HG03097 (cell line): Measurements from ENCODE around the gene BGLAP.
A peak's percentile ranks its signal among the peaks of the same experiment; 100 is the strongest.

Source experiments
- ATAC-seq: cut with Tn5 transposase; IDR thresholded peaks from one replicate; pipeline ENCODE4 v1.9.1; 2021; ENCODE audit not compliant: unreplicated experiment, low FRiP score

The BGLAP gene

DNA sequence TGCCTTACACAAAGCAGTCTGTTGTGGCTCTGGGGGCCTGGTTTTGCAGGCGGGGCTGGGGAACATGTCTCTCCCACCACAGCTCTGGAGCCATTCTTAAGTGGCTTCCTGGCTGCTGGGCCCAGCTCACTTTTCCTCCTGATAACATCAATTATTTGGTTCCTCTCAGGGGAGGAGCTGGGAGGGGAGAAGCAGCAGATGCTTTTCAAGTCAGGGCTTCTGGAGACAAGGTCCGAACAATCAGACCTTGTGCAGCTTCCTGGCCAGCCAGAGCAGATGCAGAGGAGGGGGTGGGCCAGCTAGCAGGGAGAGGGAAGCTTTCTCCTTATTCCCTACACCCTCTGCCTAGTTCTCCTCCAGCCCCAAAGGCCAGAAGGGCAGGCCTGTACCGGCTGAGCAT lies 9.5 kb downstream of the BGLAP start:
- ATAC-seq: no peak

DNA sequence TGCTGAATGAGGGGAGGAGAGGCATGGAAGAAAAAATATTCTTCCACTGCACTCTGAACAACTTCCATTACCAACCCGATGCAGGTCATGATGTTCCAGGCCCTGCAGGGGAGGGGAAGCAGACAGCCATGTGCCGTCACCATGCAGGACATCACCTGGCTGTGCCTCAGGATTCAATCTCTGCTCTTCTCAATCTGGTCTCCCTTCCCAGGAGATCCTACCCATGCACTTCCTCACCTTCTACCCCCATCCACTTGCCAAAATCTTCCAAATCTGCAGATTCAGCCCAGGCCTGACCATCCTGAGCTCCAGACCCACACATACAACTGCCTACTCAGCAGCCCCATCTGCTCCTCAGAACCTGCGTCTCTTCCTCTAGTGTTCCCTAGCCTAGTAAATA lies 11.7 kb downstream of the BGLAP start:
- ATAC-seq: no peak

DNA sequence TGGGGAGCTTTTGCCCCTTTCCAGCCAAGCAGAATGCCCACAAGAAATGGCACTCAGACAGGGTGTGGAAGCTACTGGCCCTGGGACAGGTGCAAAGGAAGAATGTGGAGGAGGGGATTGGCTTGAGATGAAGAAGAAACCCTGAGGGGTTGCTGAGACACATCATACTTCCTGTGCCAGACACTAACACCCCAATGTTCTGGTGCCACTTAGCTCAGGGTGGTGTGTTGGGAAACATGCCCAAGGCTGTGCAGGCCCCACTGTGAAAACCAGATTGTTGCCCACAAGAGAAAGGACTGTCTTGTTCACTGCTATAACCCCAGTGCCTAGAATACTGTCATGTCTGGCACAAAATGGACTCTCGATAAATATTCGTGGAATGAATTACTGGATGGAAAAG lies 15.7 kb downstream of the BGLAP start:
- no peak for ATAC-seq

DNA sequence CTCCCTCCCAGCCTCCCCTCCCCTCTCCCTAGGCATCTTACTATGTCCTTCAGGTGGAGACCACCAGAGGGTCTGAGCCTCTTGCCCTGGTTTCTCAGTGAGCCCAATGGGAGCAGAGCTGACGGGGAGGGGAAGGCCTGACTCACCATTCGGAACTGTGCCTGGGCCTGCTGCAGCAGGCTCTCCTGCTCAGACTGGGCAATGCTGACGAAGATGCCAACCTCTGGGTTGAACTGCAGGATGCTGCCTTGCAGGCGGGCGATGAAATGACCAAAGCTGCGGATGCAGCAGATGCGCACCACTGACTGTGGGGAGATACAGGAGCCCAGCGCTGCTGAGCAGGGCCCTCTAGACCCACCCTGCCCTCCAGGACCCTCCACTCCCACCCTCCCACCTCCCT lies 16.9 kb downstream of the BGLAP start:
- no peak for ATAC-seq

DNA sequence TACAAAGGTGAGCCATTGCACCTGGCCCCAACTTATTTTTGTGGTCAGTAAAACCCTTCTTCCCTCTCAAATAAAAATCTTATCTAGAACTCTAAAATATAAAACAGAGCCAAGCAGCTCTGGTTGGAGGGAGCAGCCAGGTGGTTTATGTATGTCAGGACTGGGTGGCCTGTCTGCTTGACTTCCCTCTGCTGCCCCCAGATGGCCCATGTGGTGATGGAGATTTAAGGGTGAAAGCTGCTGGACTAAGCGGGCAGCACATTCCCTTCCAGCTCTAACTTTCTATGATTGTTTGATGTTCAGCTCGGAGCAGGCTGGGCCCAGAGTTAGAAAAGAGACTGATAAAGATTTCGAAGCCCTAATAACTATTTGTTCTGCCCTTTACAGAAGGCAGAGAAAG lies 17.8 kb downstream of the BGLAP start:
- no peak for ATAC-seq

DNA sequence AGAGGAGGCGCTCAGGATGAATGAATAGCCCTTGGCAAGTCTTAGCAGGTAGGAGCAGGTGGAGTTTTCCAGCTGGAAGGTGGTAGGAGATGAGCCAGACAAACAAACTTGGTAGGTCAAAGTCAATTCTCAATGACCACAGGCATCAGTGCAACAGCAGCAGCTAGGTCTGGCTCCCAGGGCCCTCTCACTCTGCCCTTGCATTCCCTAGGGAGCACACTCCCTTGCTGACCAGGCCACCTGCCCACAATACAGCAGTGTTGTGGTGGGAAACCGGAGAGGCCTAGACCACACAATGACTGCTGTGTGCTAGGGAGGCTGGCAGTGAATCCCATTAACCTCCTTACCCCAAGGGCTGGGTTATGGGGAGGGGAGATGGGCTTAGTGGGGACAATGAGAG lies 18.9 kb downstream of the BGLAP start:
- no peak for ATAC-seq

DNA sequence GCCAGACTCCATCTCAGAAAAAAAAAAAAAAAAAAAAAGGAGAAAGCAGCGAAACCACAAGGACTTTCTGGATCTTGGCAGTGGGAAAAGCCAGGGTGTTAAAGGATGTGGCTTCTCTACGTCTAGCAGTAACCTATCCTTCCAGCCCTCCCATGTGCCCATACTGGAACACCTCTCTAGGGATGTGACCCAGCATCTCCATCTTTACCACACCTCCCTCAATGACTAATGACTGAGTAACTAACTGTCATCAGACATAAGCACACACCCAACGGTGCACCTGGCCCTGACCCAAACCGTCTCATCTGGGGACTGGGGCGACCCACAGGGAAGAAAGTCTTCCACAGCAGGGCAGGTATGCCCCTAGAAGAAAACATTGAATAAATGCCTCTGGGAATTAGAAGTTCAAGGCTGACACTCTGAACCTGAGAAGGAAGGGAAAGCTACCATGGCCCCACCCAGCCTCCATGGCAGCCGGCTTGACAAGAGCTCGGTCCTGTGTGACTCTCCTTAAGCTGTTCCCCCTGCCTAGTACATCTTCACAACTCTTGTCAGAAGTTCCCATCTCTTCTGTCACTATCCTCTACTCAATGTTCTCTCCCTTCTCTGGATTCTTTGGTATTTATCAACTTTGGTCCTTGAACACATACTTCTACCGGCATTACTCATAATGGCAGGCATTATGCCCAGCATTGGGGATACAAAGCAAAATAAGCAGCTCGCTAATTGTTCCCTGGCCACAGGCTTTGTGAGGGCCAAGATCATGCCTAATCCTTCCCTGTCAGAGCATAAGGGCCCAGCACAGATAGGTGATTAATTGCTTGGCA lies 20.7 kb downstream of the BGLAP start:
- no peak for ATAC-seq

DNA sequence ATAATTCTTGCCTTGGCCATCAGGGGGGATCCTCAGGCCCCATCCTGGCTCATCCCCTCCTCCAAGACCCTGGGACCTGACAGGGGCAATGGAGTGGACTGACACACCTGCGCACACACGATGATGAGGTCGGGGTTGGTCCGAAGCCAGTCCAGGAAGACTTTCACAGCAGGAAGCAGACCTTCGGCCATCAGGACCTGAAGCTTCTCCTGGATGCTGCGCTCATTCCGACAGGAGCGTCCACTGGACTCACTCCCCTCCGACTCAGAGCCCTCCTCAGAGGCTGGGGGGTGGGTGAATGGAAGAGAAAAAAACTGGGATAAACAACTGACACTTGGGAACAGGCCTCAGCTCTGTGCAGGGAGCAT lies 21.3 kb downstream of the BGLAP start:
- ATAC-seq: no peak

DNA sequence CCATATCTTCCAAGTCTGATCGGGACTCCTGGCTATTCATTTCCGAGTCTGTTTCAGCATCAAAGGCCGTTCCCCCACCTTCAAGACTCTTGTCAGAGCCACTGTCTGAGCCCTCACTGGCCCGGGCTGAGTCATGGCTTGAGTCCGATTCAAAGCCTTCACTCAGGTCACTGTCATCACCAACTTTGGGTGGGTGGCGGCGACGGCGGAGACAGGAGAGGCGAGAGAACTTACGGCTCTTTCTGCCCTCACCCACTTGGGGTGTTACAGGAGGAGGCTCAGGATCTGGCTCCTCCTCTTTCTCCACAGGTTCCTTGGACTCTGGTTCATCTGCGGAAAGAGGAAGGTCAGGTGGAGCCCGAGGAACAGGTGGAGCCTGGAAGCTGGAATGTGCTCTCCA lies 24.1 kb downstream of the BGLAP start:
- ATAC-seq: no peak

DNA sequence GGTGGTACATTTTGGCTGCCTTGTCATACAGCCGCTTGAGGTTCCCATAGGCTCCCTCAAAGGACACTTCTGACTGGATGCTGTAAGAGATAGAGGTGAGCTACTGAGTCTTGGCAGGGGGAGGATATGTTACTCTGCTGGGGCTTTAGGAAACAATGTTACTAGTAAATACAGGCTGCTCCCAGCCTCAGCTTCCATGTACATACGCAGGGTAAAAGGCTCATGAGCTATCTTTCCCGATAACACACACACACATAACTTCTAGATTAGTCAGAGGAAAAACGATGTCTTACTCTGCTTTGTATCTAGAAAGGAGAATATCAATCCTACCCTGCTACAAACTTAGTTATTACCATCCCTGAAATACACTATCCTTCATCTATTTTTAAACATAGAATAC lies 26.4 kb downstream of the BGLAP start:
- no peak for ATAC-seq

DNA sequence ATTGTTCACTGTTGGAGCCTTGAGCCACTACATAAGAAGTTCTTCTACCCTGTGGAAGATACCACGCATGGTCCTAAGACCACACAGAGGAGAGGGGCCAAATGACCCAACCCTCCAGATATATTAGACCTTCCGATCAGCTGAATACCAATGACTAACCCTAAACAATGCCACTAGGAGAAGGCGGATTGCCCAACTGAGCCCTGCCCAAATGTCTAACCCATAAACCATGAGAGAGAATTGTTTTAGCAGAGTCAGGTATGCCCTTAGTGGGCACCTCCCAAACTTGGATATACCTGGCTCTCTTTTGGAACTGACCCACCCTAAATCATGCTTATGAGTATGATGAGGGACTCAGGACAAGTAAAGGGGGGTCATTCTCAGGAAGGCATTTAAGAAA lies 28.3 kb downstream of the BGLAP start:
- ATAC-seq: no peak

DNA sequence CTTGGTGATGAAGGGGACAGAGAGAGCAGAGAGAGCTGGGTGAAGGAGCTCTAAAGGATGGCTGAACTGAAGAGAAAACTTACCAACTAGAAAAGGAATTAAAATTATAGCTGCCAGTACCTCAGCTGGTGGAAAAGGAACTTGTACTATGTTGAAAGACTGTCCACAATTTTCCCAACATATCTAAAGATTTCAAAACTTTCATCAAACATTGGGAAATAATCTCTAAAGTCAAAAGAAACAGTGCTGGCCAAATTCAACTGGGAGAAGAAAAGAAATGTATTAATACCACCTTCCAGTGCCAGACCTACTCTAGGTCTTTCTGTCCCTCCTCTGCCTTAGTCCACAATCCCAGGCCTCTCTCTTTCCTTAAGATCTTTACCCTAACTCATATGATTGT lies 34.5 kb downstream of the BGLAP start:
- ATAC-seq: no peak

DNA sequence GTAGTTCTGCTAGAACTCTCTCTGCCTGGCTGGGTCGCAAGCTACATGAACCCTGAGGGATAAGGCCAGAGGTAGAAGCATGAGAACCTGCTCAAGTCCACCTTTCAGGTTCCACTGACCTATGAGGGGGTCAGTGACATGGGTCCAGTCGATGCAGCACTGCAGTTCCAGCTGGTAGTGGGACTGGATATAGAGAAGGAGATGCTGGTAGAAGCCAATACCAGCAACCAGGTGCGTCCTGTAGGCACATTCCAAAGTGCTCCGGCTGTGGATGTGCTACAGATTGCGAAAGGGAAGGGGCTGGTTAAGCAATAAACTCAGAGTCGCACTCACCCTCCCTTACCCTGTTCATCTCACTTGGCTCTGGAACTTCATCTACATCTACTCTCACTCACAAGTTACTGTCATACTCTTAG lies 35.0 kb downstream of the BGLAP start:
- ATAC-seq: no peak

DNA sequence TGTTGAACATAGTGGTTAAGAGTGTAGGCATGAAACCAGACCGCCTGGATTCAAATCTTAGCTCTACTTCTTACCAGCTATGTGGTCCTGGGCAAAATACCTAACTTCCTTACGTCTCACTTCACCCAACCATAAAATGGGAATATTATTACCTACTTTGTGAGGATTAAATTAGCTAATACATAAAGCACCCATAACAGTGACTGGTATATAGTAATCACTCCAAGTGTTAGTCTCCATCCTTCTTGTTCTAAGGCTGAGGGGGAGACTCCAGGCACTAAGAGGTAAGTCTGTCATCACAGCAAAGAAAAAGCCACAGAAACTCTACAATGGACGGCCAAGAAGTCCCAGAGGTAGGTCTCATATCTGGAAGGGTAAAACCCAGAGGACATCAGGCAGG lies 37.9 kb downstream of the BGLAP start:
- ATAC-seq: no peak

DNA sequence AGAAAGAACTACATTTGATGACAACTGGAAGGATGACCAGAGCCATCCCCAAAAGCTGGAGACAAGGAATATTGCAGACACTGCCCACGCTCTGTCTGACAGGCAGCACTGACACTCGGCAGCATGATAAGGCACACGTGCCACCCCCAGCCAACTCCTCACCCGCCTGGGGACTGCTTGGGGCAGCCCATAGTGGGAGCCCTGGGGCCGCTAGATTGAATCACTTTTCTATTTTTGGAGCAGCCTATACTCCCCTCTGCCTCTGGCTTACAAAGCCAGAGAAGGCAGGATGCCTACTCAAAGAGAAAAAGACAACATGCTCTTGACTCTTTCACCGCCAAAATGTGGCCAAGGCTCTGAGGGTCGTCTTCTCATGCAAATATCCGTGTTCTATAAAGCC lies 39.3 kb downstream of the BGLAP start:
- no peak for ATAC-seq

DNA sequence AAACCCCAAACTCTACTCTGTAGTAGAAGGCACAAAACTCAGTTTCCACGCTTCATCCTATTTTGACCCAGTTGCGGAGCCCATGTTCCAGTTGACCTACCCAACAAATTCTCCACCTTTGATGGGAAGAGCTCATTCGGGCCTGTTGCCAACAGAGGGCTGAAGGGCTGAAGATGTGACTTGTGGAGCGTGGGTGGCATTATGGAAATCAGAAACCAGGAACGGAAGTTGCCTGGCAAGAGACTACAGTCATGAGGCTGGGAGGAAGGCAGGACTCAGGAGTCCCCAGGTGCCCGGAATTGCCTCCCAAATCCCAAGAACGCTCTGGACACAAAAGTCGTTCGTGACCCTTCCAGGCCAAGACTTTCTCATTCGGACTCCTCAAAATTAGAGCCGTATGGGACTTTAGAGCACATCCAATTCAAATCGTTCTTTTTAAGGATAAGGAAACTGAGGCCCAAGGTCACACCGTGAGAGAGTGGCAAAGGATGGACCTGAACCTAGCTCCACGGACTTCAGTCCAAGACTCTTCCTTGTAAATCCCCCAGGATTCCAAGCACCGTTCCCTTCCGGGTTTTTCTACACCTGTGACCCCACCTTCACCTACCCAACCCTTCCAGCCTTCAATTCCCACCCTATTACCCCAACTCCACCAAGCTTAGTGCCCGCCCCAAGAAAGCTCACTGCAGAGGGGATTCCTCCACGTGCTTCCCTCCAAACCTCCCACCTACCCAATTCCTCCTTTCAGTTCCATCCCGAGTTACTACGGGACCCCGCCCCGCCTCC lies 39.9 kb downstream of the BGLAP start:
- peak; percentile 6 for ATAC-seq

DNA sequence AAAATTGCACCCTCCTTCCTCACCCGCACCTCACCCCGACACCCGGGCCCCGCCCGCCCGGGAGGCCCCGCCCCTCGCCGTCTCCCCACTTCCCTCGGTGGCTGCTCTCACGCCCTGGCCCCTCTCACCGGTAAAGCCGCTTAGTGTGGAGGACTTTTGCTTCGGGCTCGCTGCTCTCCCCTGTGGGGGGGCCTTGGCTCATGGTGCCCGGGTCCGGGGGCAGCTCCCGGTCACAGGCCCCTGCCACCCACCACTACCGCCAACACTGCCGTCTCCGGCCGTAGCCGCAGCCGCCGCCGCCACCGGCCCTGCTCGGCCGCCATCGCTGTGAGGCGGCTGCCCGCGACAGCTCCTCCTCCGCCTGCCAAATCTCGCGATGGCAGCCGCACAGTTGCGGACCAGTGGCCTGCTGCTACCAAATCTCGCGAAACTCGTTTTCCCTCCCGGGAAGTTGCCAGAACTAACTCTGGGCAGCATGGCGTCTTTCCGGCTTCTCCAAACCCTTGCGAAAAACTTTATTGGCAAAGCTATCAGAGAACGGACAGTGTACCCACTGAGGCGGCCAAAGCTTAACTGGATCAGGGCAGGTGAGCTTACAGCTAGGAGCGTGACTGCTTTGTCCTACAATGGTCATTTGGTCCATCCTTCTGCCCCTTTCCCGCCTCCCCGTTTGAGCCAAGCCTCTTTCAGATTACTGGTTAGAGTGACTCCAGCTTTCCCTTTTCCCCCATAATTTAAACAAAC lies 40.7 kb downstream of the BGLAP start, which contains the start of gene SMG5:
Gene SMG5, minus strand, starts transcription at position 347 of the 744 bp plus-strand sequence. Its CDS starts 145 bp downstream, at position 202.
- ATAC-seq: peak; percentile 79

DNA sequence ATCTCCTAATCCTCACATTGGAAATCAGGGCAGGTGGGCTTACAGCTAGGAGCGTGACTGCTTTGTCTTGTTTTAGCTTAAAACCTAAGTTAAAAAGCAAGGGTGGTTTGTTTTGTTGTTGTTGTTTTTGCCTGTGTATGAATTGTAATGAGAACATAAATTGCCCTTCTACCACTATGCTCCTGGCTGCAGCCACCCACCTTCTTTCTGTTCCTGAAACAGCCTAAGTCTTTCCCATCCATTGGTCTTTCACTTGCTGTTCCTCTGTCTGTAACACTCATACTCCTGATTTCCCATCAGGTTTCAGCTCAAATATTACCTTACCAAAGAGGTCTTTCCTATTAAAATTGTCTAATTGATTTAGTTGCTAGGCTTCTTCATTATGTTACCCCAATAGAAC lies 41.5 kb downstream of the BGLAP start:
- no peak for ATAC-seq

DNA sequence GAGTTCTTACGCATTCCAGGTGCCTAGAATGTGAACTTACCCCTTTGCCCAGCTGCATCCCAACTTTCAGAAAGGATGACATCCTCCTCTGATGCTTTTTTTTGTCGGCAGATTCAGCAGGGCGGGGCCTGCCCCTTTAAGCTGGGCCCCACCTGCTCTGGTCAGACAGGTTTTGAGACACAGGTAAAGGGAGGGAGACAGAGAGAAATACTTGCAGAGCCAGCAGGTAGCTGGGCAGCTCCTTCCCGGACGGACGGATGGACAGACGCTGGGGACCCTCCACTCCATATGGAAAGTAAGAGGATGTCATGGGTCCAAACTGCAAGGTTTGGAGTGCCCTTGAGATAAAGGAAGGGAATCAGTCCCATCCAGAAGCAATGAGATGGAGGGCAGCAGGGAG lies 42.1 kb downstream of the BGLAP start, which contains the start of gene TMEM79:
Gene TMEM79, plus strand, starts transcription at position 214 of the 400 bp plus-strand sequence. CDS start 902 bp downstream, outside the sequence.
- ATAC-seq: no peak

DNA sequence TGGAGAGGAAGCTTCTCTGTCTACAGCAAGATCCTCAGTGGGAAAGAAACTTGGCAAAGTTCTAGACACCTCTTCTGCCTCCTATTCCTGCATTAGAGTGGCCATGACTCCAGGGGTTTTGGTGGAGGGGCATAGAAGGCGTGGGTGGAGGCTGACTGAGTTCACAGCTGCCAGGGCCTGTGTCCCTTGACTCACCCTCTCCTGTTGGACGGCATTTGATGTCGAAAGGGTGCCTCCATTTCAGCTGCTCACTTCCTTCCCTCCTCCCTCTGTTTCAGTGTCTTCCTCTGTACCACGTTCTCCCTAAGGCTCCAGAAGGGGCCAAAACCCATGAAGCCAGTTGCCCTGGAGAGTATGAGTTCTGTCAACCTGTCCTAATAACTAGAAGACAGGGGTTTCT lies 42.8 kb downstream of the BGLAP start:
- no peak for ATAC-seq

DNA sequence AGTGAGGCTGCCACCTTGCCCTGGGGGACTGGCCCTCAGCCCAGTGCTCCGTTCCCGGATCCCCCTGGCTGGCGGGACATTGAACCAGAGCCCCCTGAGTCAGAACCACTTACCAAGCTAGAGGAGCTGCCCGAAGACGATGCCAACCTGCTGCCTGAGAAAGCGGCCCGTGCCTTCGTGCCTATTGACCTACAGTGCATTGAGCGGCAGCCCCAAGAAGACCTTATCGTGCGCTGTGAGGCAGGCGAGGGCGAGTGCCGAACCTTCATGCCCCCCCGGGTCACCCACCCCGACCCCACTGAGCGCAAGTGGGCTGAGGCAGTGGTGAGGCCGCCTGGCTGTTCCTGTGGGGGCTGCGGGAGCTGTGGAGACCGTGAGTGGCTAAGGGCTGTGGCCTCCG lies 43.5 kb downstream of the BGLAP start:
- ATAC-seq: no peak
